WERI-Rb-1 (cell line): ENCODE results near the gene ZNF334.

Experiments used
- DNase-seq: peaks from one replicate; pipeline ENCODE4 v3.0.0-alpha.2; 2020
- H3K27ac ChIP-seq: fragments of 250-450 bp; sonication (Bioruptor Pico); 2 replicates; pipeline ENCODE4 v1.5.1; 2020; ENCODE audit warnings: mild to moderate bottlenecking, moderate library complexity
- H3K27me3 ChIP-seq: fragments of 250-450 bp; sonication (Bioruptor Pico); 2 replicates; pipeline ENCODE4 v1.5.1; 2021; ENCODE audit warnings: mild to moderate bottlenecking, low read depth, moderate library complexity; ENCODE audit not compliant: insufficient read depth, severe bottlenecking
- H3K36me3 ChIP-seq: fragments of 250-450 bp; sonication (Bioruptor Pico); 2 replicates; pipeline ENCODE4 v1.5.1; 2020; ENCODE audit warnings: mild to moderate bottlenecking, moderate library complexity
- H3K4me3 ChIP-seq: 2 replicates; pipeline ENCODE4 v1.5.1; 2011; ENCODE audit warnings: low read depth, mild to moderate bottlenecking, control low read depth, low read length
- H3K9me3 ChIP-seq: fragments of 250-450 bp; sonication (Bioruptor Pico); 2 replicates; pipeline ENCODE4 v1.5.1; 2021; ENCODE audit warnings: mild to moderate bottlenecking, moderate library complexity; ENCODE audit not compliant: severe bottlenecking
- CTCF ChIP-seq: IDR thresholded peaks from 2 replicates; pipeline ENCODE4 v1.5.1; 2011; ENCODE audit warnings: low read depth, mild to moderate bottlenecking, control low read depth, inconsistent platforms, low read length

ZNF334 gene

GRCh38 chr20:46494077-46494476 lies 19.3 kb downstream of the ZNF334 start:
- no peak for TF ChIP-seq CTCF
- H3K36me3 ChIP-seq = no peaks in the 10 kb centered on the region
- no peak overlapping the region for H3K27ac ChIP-seq
- no peak for DNase-seq
- H3K27me3 ChIP-seq = no peaks in the 10 kb centered on the region
- H3K4me3 ChIP-seq = no peak overlapping the region
- H3K9me3 ChIP-seq = no peaks in the 10 kb centered on the region

- no peaks in the 10 kb centered on the region for H3K9me3 ChIP-seq
- H3K4me3 ChIP-seq = no peak overlapping the region
- H3K27me3 ChIP-seq = no peaks in the 10 kb centered on the region
- no peak for TF ChIP-seq CTCF
- H3K27ac ChIP-seq = no peak overlapping the region
- no peaks in the 10 kb centered on the region for H3K36me3 ChIP-seq
- no peak for DNase-seq
Observed at GRCh38 chr20:46491354-46491753, 22.0 kb downstream of the ZNF334 start.

- Histone ChIP-seq H3K27me3 (no peaks in the 10 kb centered on the region), H3K9me3 (no peaks in the 10 kb centered on the region), H3K4me3 (no peak overlapping the region), H3K36me3 (no peaks in the 10 kb centered on the region), H3K27ac (no peak overlapping the region)
- DNase-seq = no peak
- TF ChIP-seq CTCF = no peak
Observed at GRCh38 chr20:46488451-46488850, 24.9 kb downstream of the ZNF334 start.

- no peak overlapping the region for H3K4me3 ChIP-seq
- H3K36me3 ChIP-seq = no peaks in the 10 kb centered on the region
- TF ChIP-seq CTCF = no peak
- H3K27me3 ChIP-seq = no peaks in the 10 kb centered on the region
- no peaks in the 10 kb centered on the region for H3K9me3 ChIP-seq
- no peak overlapping the region for H3K27ac ChIP-seq
- no peak for DNase-seq
Observed at GRCh38 chr20:46487628-46488027, 25.7 kb downstream of the ZNF334 start.

GRCh38 chr20:46485431-46485830 lies 27.9 kb downstream of the ZNF334 start:
- no peak for DNase-seq
- TF ChIP-seq CTCF = no peak
- Histone ChIP-seq H3K9me3 (no peaks in the 10 kb centered on the region), H3K27ac (no peak overlapping the region), H3K27me3 (no peaks in the 10 kb centered on the region), H3K36me3 (no peaks in the 10 kb centered on the region), H3K4me3 (no peak overlapping the region)

- no peak overlapping the region for H3K27ac ChIP-seq
- no peaks in the 10 kb centered on the region for H3K27me3 ChIP-seq
- no peak for DNase-seq
- no peak overlapping the region for H3K4me3 ChIP-seq
- no peak for TF ChIP-seq CTCF
- H3K9me3 ChIP-seq = no peaks in the 10 kb centered on the region
- H3K36me3 ChIP-seq = no peaks in the 10 kb centered on the region
Observed at GRCh38 chr20:46484954-46485353, 28.4 kb downstream of the ZNF334 start.
